Upper lobe of right lung (tissue), 1 donor: ENCODE results near the gene ZBTB39. TPM values are rescaled to one million over a fixed set of nuclear protein-coding genes. Genes with fewer than 3 reads are reported as not detected.

Experiments
- ATAC-seq: fragments of 200-7000 bp; cut with Tn5 transposase; one replicate; pipeline ENCODE4 v1.9.1; 2020; ENCODE audit warnings: mild to moderate bottlenecking, moderate library complexity
- DNase-seq: peaks from one replicate; pipeline ENCODE4 v3.0.0-alpha.2; 2020
- H3K27ac ChIP-seq: fragments of 200-600 bp; one replicate; pipeline ENCODE4 v1.8.0; 2022
- H3K27me3 ChIP-seq: fragments of 200-600 bp; one replicate; pipeline ENCODE4 v1.8.0; 2022; ENCODE audit warnings: mild to moderate bottlenecking
- H3K36me3 ChIP-seq: fragments of 200-600 bp; one replicate; pipeline ENCODE4 v1.8.0; 2022
- H3K4me1 ChIP-seq: fragments of 200-600 bp; one replicate; pipeline ENCODE4 v1.8.0; 2022
- H3K4me3 ChIP-seq: fragments of 200-600 bp; one replicate; pipeline ENCODE4 v1.8.0; 2022; ENCODE audit warnings: mild to moderate bottlenecking
- H3K9me3 ChIP-seq: fragments of 200-600 bp; one replicate; pipeline ENCODE4 v1.8.0; 2022
- CTCF ChIP-seq: fragments of 200-600 bp; IDR thresholded peaks from one replicate; pipeline ENCODE4 v1.8.0; 2022; ENCODE audit warnings: antibody characterized with exemption
- intact Hi-C: fragments of 100-400 bp; cut with DNase I; formaldehyde crosslinking; loops from one replicate; pipeline ENCODE4 v1.11.0; 2022
- total RNA-seq: library from RNA; stranded (reverse); fragmentation: NEBNext Ultra II Directional; extraction: Animal tissue kit (Norgen Biotek cat#: 25700); gene quantifications from one replicate; pipeline ENCODE4 v1.2.1, GENCODE V29; 2021
- donor health status: DM: no; HTN: yes; CAD: no; lungs with severe emphysema.

The ZBTB39 gene
- total RNA-seq, 1 donor from 2014 or later, result 7.2 TPM

DNA sequence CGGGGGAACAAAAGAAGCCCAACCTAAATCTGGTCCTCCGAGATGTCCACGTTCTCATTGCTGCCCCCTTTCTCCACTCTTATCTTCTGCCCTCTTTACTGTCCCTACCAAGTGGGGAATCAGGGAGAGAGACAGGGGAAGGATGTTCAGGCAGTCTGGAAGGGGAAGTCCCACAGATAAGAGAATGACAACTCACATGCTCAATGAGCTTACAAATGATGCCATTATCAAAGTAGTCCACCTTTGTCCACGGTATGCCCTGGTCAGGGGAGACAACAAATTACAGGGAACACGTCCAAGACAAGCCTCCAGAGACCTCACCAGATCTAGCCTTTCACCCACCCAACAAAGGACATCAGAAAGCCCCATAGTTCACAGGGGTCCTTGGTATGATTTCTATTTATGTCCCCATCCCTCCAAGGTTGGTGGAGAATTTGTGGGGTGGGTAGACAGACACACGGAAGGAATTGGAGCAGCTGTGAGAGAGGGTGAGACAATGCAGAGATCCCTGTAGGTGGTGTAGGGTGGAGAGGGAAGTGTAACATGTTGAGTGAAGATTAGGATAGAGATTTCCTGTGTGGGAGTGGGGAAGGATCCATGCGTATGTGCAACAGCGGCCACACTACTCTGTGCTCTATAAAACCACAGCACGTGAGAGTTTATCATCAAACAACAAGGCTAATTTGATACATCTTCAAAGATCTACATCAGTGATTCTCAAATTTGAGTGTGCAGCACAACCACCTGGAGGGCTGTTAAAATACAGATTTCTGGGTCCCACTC lies 32.9 kb upstream of the ZBTB39 start:
- no peak for DNase-seq
- H3K4me3 ChIP-seq, result no peak overlapping the region
- intact Hi-C loops, result no loop called here
- H3K27ac ChIP-seq, result no peak overlapping the region
- no peaks in the 10 kb centered on the region for H3K9me3 ChIP-seq
- no peaks in the 10 kb centered on the region for H3K4me1 ChIP-seq
- no peaks in the 10 kb centered on the region for H3K36me3 ChIP-seq
- TF ChIP-seq CTCF, result no peak
- ATAC-seq, result peak; percentile 50
- H3K27me3 ChIP-seq, result no peaks in the 10 kb centered on the region

GRCh38 chr12:57037264-57037663 lies 30.9 kb upstream of the ZBTB39 start:
- DNase-seq, result no peak
- Histone ChIP-seq H3K9me3 (no peaks in the 10 kb centered on the region), H3K27ac (no peak overlapping the region), H3K36me3 (no peaks in the 10 kb centered on the region), H3K4me3 (no peak overlapping the region), H3K27me3 (no peaks in the 10 kb centered on the region), H3K4me1 (no peaks in the 10 kb centered on the region)
- intact Hi-C loops, result no loop called here
- no peak for ATAC-seq
- no peak for TF ChIP-seq CTCF

GRCh38 chr12:57033431-57033830 lies 27.1 kb upstream of the ZBTB39 start:
- DNase-seq (no peak), ATAC-seq (no peak)
- intact Hi-C loops, result no loop called here
- Histone ChIP-seq H3K36me3 (no peaks in the 10 kb centered on the region), H3K4me1 (no peaks in the 10 kb centered on the region), H3K4me3 (no peak overlapping the region), H3K27me3 (no peaks in the 10 kb centered on the region), H3K27ac (no peak overlapping the region), H3K9me3 (no peaks in the 10 kb centered on the region)
- no peak for TF ChIP-seq CTCF

DNA sequence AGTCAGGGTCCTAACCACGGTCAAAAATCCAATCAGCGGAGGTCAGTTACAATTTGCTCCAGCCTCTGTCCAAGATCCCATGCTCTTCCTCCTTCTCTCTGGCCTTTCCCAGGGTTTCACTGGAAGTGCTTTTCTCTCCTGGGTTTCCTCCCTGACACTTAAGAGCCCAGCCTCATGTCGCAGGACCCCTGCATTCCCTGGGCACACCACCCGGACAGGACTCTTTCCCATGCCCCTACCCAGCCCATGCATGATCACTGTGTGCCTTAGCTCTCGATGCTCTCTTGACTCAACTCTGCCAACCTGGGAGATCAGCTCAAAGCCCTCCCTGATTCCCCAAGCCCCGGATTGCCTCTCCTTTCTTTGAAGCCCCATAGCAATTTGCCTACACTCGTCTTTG lies 25.4 kb upstream of the ZBTB39 start:
- intact Hi-C loops, result no loop called here
- Histone ChIP-seq H3K36me3 (no peaks in the 10 kb centered on the region), H3K27ac (no peak overlapping the region), H3K27me3 (no peaks in the 10 kb centered on the region), H3K9me3 (no peaks in the 10 kb centered on the region), H3K4me3 (no peak overlapping the region), H3K4me1 (no peaks in the 10 kb centered on the region)
- DNase-seq (no peak), ATAC-seq (no peak)
- TF ChIP-seq CTCF, result no peak

DNA sequence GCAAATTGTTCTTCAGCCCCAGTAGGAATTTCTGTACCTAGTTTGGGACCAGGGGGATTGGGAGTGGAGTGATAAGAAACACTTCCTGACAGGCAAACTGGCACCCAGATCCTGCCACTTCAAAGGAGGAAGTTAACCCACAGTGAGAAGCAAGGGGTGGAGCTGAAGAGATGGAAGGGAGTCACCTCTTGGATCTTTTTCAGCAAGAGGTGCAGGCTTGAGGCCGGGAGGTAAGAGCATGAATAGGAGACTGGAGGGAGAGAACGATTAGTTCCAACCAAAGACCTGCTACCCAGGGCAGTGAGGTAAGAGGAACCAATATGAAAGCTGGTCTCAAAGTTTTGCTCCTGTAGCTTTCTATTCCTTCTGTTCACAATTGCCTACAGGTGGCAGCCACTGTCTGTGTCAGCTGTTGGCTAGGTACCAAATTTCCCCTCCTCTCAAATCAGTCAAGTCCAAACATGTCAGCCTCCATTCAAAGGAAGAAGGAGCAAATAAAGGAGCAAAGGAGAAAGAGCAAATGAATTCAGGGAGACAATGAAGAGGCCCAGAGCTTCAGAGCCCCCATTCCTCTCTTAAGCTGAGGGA lies 24.9 kb upstream of the ZBTB39 start:
- Histone ChIP-seq H3K4me1 (no peaks in the 10 kb centered on the region), H3K9me3 (no peaks in the 10 kb centered on the region), H3K27ac (no peak overlapping the region), H3K36me3 (no peaks in the 10 kb centered on the region), H3K27me3 (no peaks in the 10 kb centered on the region), H3K4me3 (no peak overlapping the region)
- intact Hi-C loops, result no loop called here
- TF ChIP-seq CTCF, result no peak
- ATAC-seq (peak; percentile 63), DNase-seq (no peak)
